PFSK-1 (cell line): ENCODE results near the gene FYB1.

Source experiments
- FOXP2 ChIP-seq: optimal IDR thresholded peaks from 2 replicates; pipeline ENCODE3; 2011; ENCODE audit warnings: borderline replicate concordance, control low read depth, inconsistent platforms; ENCODE audit not compliant: insufficient read depth; ENCODE audit errors: extremely low read length, extremely low read depth
- POLR2AphosphoS5 ChIP-seq: IDR thresholded peaks from 2 replicates; pipeline ENCODE4 v1.6.1; 2012; ENCODE audit warnings: low read depth, mild to moderate bottlenecking, control low read depth, low read length, moderate library complexity
- REST ChIP-seq, 2 experiments: IDR thresholded peaks; 2 replicates each; pipeline versions ENCODE4 v1.6.1 to v1.8.0; 2011 to 2012; ENCODE audit warnings: low read depth in 2 of 2, low read length in 2 of 2, control low read depth in 1 of 2, inconsistent platforms in 1 of 2, mild to moderate bottlenecking in 1 of 2, moderate library complexity in 1 of 2; ENCODE audit not compliant: insufficient read depth in 1 of 2
- SIN3A ChIP-seq: IDR thresholded peaks from 2 replicates; pipeline ENCODE4 v1.6.1; 2012; ENCODE audit warnings: mild to moderate bottlenecking, low read length, moderate library complexity, borderline replicate concordance; ENCODE audit not compliant: insufficient read depth
- TAF1 ChIP-seq: IDR thresholded peaks from 2 replicates; pipeline ENCODE4 v1.6.1; 2012; ENCODE audit warnings: low read length, control low read depth, borderline replicate concordance; ENCODE audit not compliant: insufficient read depth

The FYB1 gene

DNA sequence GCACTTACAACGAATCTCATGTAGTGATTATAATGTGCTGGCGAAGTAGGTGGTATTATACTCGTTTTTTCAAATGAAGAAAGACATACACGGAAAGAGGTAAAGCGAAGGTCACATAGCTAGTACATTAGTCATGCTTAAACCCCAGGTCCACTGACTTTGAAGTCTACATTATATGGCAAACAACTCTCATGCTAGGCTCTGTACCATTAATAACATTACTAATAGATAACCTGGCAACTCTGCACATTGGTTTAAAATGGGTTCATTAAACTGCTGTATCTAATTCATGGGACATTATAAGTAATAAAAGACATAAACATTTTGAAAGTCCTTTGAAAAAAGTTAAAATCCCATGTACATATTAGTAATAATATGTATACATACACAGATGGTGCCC is 21.2 kb downstream of the FYB1 start:
- TF ChIP-seq REST (IDR thresholded peaks at IDR 0.05; ENCODE audit: insufficient read depth in 1 of 2, low read depth in 2 of 2, low read length in 2 of 2) (no peak), SIN3A (no peak), POLR2AphosphoS5 (no peak), FOXP2 (no peak), TAF1 (no peak)

GRCh38 chr5:39197556-39197955 is 21.8 kb downstream of the FYB1 start:
- TF ChIP-seq SIN3A, result no peak
- no peak for TF ChIP-seq FOXP2

DNA sequence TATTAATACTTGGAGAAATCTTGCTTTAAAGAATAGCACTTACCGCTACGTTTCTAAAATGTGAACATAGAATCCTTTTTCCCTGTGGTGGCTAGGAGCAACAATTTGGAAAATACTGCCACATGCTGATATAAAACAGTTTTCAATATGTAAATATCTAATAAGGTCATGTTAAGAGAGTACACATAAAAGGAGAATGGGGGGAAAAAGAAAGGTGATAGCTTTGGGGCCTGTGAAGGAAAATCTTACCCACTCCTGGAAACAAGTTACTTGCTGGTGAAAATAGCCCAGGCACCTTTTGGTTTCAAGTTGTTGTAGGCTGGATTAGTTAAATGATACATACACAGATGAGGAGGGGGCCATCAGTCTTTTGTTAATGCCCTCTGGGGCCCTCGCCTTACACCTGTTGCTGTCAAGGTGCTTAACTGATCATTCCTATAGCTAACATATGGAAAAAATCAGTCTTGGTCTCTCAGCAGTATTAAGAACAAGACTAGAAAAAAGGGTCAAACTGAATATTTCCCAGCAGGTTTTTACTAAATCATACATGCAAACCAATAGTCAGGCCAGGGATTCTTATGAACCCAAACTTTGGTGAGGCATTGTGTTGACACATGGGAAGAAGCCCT is 24.1 kb downstream of the FYB1 start:
- no peak for TF ChIP-seq TAF1
- no peak for TF ChIP-seq REST (IDR thresholded peaks at IDR 0.05; ENCODE audit: insufficient read depth in 1 of 2, low read depth in 2 of 2, low read length in 2 of 2)
- no peak for TF ChIP-seq FOXP2
- no peak for TF ChIP-seq SIN3A
- no peak for TF ChIP-seq POLR2AphosphoS5

GRCh38 chr5:39194466-39195136 is 24.8 kb downstream of the FYB1 start:
- no peak for TF ChIP-seq SIN3A
- TF ChIP-seq FOXP2, result no peak
- no peak for TF ChIP-seq POLR2AphosphoS5
- no peak for TF ChIP-seq REST (IDR thresholded peaks at IDR 0.05; ENCODE audit: insufficient read depth in 1 of 2, low read depth in 2 of 2, low read length in 2 of 2)
- no peak for TF ChIP-seq TAF1

GRCh38 chr5:39193553-39194465 is 25.6 kb downstream of the FYB1 start:
- TF ChIP-seq REST (IDR thresholded peaks at IDR 0.05; ENCODE audit: insufficient read depth in 1 of 2, low read depth in 2 of 2, low read length in 2 of 2) (no peak), SIN3A (no peak)
